ENCODE data around the gene CLEC2L.

- TF ChIP-seq CTCF (conservative IDR thresholded peaks at IDR 0.05; ENCODE audit: low read depth, low read length), result no peak
- TF ChIP-seq EZH2 (IDR thresholded peaks at IDR 0.05; ENCODE audit: borderline replicate concordance, low read depth, low read length, poor library complexity, severe bottlenecking), result no peak
Measured at GRCh38 chr7:139531094-139531493, 7.6 kb downstream of the CLEC2L start.

Measured in A673 (cell line).